GM18508 (cell line): ENCODE results near the gene AJAP1.
"Not testable (repeated sequence)": the region's sequence is repeated elsewhere in the genome, so short reads cannot be mapped to it uniquely, and the experiment has no call there.

Source experiments
- ATAC-seq: cut with Tn5 transposase; IDR thresholded peaks from one replicate; pipeline ENCODE4 v1.9.1; 2021; ENCODE audit warnings: moderate number of reproducible peaks; ENCODE audit not compliant: insufficient read depth, unreplicated experiment

Gene AJAP1

GRCh38 chr1:4656533-4657140 is 2.2 kb downstream of the AJAP1 start:
- ATAC-seq = no peak

- ATAC-seq = no peak
These were observed 2.9 kb downstream of the AJAP1 start for GRCh38 chr1:4657244-4657789.

- no peak for ATAC-seq
These were observed 3.6 kb downstream of the AJAP1 start for GRCh38 chr1:4657960-4658541.

- ATAC-seq = no peak
These were observed 4.5 kb downstream of the AJAP1 start for GRCh38 chr1:4658643-4659628.

- no peak for ATAC-seq
These were observed 6.6 kb downstream of the AJAP1 start for GRCh38 chr1:4660917-4661594.

- no peak for ATAC-seq
These were observed 7.1 kb downstream of the AJAP1 start for GRCh38 chr1:4661595-4661917.

GRCh38 chr1:4662168-4662567 is 7.8 kb downstream of the AJAP1 start:
- no peak for ATAC-seq

- no peak for ATAC-seq
These were observed 8.3 kb downstream of the AJAP1 start for GRCh38 chr1:4662723-4663122.

- no peak for ATAC-seq
These were observed 9.7 kb downstream of the AJAP1 start for GRCh38 chr1:4664095-4664494.

- no peak for ATAC-seq
These were observed 10.2 kb downstream of the AJAP1 start for GRCh38 chr1:4664606-4665005.

GRCh38 chr1:4665456-4665855 is 11.0 kb downstream of the AJAP1 start:
- ATAC-seq = no peak

GRCh38 chr1:4666683-4667082 is 12.3 kb downstream of the AJAP1 start:
- ATAC-seq = not testable (repeated sequence)

GRCh38 chr1:4668743-4669700 is 14.6 kb downstream of the AJAP1 start:
- ATAC-seq = no peak

- no peak for ATAC-seq
These were observed 15.9 kb downstream of the AJAP1 start for GRCh38 chr1:4670265-4670664.

GRCh38 chr1:4671828-4672227 is 17.4 kb downstream of the AJAP1 start:
- no peak for ATAC-seq

GRCh38 chr1:4673494-4673893 is 19.1 kb downstream of the AJAP1 start:
- ATAC-seq = no peak

- no peak for ATAC-seq
These were observed 19.7 kb downstream of the AJAP1 start for GRCh38 chr1:4674117-4674516.

- no peak for ATAC-seq
These were observed 20.3 kb downstream of the AJAP1 start for GRCh38 chr1:4674676-4675075.

- no peak for ATAC-seq
These were observed 21.2 kb downstream of the AJAP1 start for GRCh38 chr1:4675454-4676186.
